Stimulated activated CD4-positive, alpha-beta T cell treated with anti-CD3 and anti-CD28 coated beads, Interleukin-4, amount 100 ng/mL, for 48 hours (primary cell): ENCODE measurements around the gene SMCHD1.

Experiments
- DNase-seq, 2 donors: peaks; one replicate each; pipeline ENCODE4 v3.0.0-alpha.2; 2020; ENCODE audit warnings: low read depth in 2 of 2

The SMCHD1 gene

GRCh38 chr18:2853173-2853925 is 197.8 kb downstream of the SMCHD1 start:
- DNase-seq: no peak

GRCh38 chr18:2853926-2854664 is 198.6 kb downstream of the SMCHD1 start:
- DNase-seq: no peak
